Kidney (tissue), 14 donors: ENCODE results near the gene RAET1G. TPM values are rescaled to one million over a fixed set of nuclear protein-coding genes. Genes with fewer than 3 reads are reported as not detected.
"Not testable (repeated sequence)": the region's sequence is repeated elsewhere in the genome, so short reads cannot be mapped to it uniquely, and the experiment has no call there.

Experiments
- DNase-seq, 5 donors: peaks; one replicate each; pipeline ENCODE4 v3.0.0-alpha.2; 2013 to 2020
- FAIRE-seq: peaks from 2 replicates; lab custom pipeline; 2012; peaks lifted over from hg19 to GRCh38; lab: Jason Lieb, UNC
- H3K27ac ChIP-seq, 2 donors: one replicate each; pipeline ENCODE4 v1.7.0; 2013; ENCODE audit warnings: low read depth in 2 of 2, low read length in 2 of 2, inconsistent platforms in 1 of 2
- H3K27me3 ChIP-seq: one replicate; pipeline ENCODE4 v1.7.1; 2013; ENCODE audit warnings: low read length, inconsistent platforms; ENCODE audit not compliant: control insufficient read depth, insufficient read depth
- H3K36me3 ChIP-seq, 3 donors: one replicate each; pipeline versions ENCODE4 v1.7.0 to v1.7.1; 2013; ENCODE audit warnings: low read length in 3 of 3, control low read depth in 1 of 3, inconsistent platforms in 1 of 3; ENCODE audit not compliant: insufficient read depth in 3 of 3, control insufficient read depth in 2 of 3
- H3K4me1 ChIP-seq, 3 donors: one replicate each; pipeline versions ENCODE4 v1.7.0 to v1.7.1; 2013; ENCODE audit warnings: low read length in 3 of 3, inconsistent platforms in 1 of 3, low read depth in 1 of 3; ENCODE audit not compliant: control insufficient read depth in 2 of 3, insufficient read depth in 2 of 3
- H3K4me3 ChIP-seq, 3 donors: one replicate each; pipeline versions ENCODE4 v1.7.0 to v1.8.1; 2013; ENCODE audit warnings: low read length in 3 of 3, control low read depth in 1 of 3, inconsistent platforms in 1 of 3
- H3K9ac ChIP-seq, 3 donors: one replicate each; pipeline versions ENCODE4 v1.7.0 to v1.7.1; 2013; ENCODE audit warnings: low read length in 3 of 3, control low read depth in 1 of 3, inconsistent platforms in 1 of 3
- H3K9me3 ChIP-seq, 3 donors: one replicate each; pipeline versions ENCODE4 v1.7.0 to v1.7.1; 2013; ENCODE audit warnings: low read length in 3 of 3, control low read depth in 1 of 3, inconsistent platforms in 1 of 3; ENCODE audit not compliant: control insufficient read depth in 2 of 3, insufficient read depth in 1 of 3
- intact Hi-C: fragments of 100-400 bp; cut with DNase I; formaldehyde crosslinking; loops from one replicate; pipeline ENCODE4 v1.11.1; 2022
- polyA plus RNA-seq: library from polyadenylated mRNA; stranded (reverse); fragments of 350-450 nt; fragmentation: Illumina TruSeq; extraction: RNeasy Lipid Tissue Mini Kit (QIAGEN cat#74804); gene quantifications from one replicate; pipeline ENCODE4 v1.2.3, GENCODE V29; 2014; ENCODE audit warnings: low read depth, low replicate concordance; ENCODE audit not compliant: insufficient read depth
- total RNA-seq: library from RNA; stranded (reverse); fragmentation: NEBNext Ultra II Directional; extraction: Animal tissue kit (Norgen Biotek cat#: 25700); gene quantifications from one replicate; pipeline ENCODE4 v1.2.1, GENCODE V29; 2021
- TF ChIP-seq, protein P1 (sequence below): IDR thresholded peaks from 3 replicates; pipeline ENCODE4 v1.5.1; 2012; ENCODE audit warnings: mild to moderate bottlenecking, moderate library complexity, borderline replicate concordance; ENCODE audit not compliant: insufficient read depth; ENCODE audit errors: extremely low read depth
- donor health status: control.
- donor health status: control.
- donor health status: control.
- donor health status: control.
- donor health status: control.
- donor health status: DM: yes; HTN: yes; CAD: no.
- donor health status: Normal renal cell carcinoma (clear cell type).

RAET1G gene
- total and polyA plus RNA-seq, 2 donors from 2014 or later, result 0.41 to 1.3 TPM

DNA sequence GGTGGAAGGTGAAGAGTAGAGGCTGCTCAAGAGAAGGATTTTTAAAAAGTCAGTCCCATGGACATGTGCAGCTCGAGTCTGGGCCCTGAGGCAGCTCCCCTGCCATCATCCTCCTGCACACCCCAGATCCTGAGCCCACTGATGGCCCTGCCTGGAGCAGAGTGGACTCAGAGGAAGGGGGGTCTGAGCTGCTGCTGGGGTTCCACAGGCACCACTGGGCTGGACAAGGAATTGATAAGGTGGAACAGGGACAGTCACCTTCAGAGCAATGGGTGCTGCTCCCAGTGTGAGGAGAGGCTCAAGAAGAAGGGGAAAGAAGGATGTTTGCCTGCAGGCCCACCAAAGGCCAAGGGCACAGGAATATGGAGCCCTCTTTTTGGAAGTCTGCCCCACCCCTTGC, 25.1 kb upstream of the RAET1G start:
- TF ChIP-seq, protein P1, sequence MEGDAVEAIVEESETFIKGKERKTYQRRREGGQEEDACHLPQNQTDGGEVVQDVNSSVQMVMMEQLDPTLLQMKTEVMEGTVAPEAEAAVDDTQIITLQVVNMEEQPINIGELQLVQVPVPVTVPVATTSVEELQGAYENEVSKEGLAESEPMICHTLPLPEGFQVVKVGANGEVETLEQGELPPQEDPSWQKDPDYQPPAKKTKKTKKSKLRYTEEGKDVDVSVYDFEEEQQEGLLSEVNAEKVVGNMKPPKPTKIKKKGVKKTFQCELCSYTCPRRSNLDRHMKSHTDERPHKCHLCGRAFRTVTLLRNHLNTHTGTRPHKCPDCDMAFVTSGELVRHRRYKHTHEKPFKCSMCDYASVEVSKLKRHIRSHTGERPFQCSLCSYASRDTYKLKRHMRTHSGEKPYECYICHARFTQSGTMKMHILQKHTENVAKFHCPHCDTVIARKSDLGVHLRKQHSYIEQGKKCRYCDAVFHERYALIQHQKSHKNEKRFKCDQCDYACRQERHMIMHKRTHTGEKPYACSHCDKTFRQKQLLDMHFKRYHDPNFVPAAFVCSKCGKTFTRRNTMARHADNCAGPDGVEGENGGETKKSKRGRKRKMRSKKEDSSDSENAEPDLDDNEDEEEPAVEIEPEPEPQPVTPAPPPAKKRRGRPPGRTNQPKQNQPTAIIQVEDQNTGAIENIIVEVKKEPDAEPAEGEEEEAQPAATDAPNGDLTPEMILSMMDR, result no peak
- peaks cover 28% of the 10 kb centered on the region for H3K27me3 ChIP-seq
- intact Hi-C loops, result no loop called here
- DNase-seq, result no peak
- no peak overlapping the region for H3K4me3 ChIP-seq
- no peak overlapping the region for H3K27ac ChIP-seq
- H3K9ac ChIP-seq, result no peak overlapping the region
- FAIRE-seq, result no peak
- no peaks in the 10 kb centered on the region for H3K4me1 ChIP-seq
- no peaks in the 10 kb centered on the region for H3K36me3 ChIP-seq
- H3K9me3 ChIP-seq, result no peaks in the 10 kb centered on the region

DNA sequence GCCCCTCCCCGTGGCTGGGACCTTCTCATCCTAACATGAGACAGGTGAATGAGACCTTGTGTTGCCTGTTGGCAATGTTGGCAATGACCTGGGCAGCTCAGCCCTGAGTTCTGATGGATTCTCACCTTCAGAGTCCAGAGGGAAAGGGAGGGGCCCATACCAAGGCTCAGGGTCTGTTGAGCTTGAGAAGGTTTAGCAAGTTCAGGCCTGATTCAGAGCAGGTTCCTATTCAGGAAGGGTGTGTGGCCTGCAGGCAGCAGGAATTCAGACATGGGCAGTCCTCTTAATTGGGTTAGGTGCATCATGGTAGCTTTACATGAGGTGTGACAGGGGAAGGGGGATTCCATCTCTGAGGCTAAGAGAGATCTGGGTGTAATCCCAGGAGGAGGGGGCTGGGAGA, 24.6 kb upstream of the RAET1G start:
- H3K4me3 ChIP-seq, H3K9ac ChIP-seq, FAIRE-seq, DNase-seq, intact Hi-C loops, H3K4me1 ChIP-seq, H3K27ac ChIP-seq, H3K9me3 ChIP-seq, H3K36me3 ChIP-seq: not testable (repeated sequence)
- peaks cover 26% of the 10 kb centered on the region for H3K27me3 ChIP-seq

DNA sequence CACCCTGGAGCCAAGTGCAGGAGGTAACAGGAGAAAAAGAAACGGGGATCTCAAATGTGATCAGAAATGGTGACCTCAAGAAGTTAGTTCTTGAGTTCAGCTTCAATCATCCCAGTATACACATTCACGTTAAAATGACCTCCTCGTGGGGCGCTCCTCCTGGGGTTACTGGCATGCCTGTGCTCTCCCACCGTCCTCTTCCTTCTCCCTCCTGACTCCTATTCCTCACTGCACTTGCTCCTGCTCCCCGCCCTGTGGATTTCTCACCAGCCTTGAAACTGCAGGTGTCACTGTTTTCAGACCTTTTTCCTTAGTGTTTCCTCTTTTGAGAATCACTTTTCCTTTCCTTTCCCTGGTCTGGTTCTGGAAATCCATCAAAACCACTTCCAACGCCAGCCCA, 23.7 kb upstream of the RAET1G start:
- H3K27me3 ChIP-seq, result peaks cover 19% of the 10 kb centered on the region
- FAIRE-seq, H3K4me3 ChIP-seq: not testable (repeated sequence)

DNA sequence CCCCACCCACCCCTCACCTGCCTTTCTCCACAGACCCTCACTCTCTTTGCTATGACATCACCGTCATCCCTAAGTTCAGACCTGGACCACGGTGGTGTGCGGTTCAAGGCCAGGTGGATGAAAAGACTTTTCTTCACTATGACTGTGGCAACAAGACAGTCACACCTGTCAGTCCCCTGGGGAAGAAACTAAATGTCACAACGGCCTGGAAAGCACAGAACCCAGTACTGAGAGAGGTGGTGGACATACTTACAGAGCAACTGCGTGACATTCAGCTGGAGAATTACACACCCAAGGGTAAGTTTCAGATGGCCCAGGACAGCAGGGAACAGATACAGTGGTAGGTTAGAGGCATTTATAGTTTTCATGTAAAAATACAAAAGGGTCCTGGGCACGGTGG, 22.4 kb upstream of the RAET1G start:
- H3K27ac ChIP-seq, H3K9ac ChIP-seq, DNase-seq, H3K4me3 ChIP-seq, H3K4me1 ChIP-seq, H3K9me3 ChIP-seq, FAIRE-seq, H3K36me3 ChIP-seq, intact Hi-C loops: not testable (repeated sequence)
- peaks cover 17% of the 10 kb centered on the region for H3K27me3 ChIP-seq

More for the DNA sequence above, 23.7 kb upstream of the RAET1G start:
- DNase-seq, intact Hi-C loops, H3K9me3 ChIP-seq, H3K27ac ChIP-seq, H3K4me1 ChIP-seq, H3K9ac ChIP-seq, H3K36me3 ChIP-seq: not testable (repeated sequence)

DNA sequence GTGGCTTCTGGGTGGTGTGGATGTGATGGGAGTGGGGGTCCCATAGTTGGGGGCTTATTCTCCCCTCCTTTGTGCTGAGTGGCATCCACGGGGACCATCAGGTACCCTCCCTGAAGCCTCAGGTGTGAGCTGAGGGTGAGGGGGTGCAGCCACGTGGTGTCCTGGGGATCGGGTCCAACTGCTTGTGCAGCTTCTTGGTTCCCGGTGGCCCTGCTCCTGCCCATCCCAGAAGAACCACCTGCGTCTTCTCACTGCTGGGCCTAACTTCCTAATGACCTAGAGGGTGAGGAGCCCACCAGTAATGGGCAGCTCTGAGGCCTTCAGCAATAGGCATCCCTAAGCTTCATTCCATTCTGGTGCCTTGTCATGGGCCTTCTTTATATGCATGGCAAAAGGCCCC, 20.4 kb upstream of the RAET1G start:
- H3K9me3 ChIP-seq, intact Hi-C loops, H3K4me3 ChIP-seq, FAIRE-seq, H3K9ac ChIP-seq, H3K4me1 ChIP-seq, H3K36me3 ChIP-seq, H3K27ac ChIP-seq: not testable (repeated sequence)
- DNase-seq, result peak in 1 of 5 donors; percentile 2
- H3K27me3 ChIP-seq, result peaks cover 31% of the 10 kb centered on the region
